ENCODE measurements around the gene SLC1A4.
"Not testable (repeated sequence)": the region's sequence is repeated elsewhere in the genome, so short reads cannot be mapped to it uniquely, and the experiment has no call there.

GRCh38 chr2:65033667-65034066 lies 44.5 kb downstream of the SLC1A4 start:
- TF ChIP-seq CTCF (conservative IDR thresholded peaks at IDR 0.05; ENCODE audit: low read depth, low read length); RAD21 (IDR thresholded peaks at IDR 0.05; ENCODE audit: low read length); SMC3 (IDR thresholded peaks at IDR 0.05; ENCODE audit: low read depth, low read length); POLR2A (IDR thresholded peaks at IDR 0.05; ENCODE audit: low read depth, low read length); USF2 (IDR thresholded peaks at IDR 0.05; ENCODE audit: low read depth, low read length); CEBPB (IDR thresholded peaks at IDR 0.05; ENCODE audit: low read depth, low read length); CHD1 (IDR thresholded peaks at IDR 0.05; ENCODE audit: low read depth, low read length); ELK1 (IDR thresholded peaks at IDR 0.05; ENCODE audit: borderline replicate concordance, low read depth, low read length); FOS (IDR thresholded peaks at IDR 0.05; ENCODE audit: low read depth, low read length); MAFK (IDR thresholded peaks at IDR 0.05; ENCODE audit: low read depth, low read length); MXI1 (IDR thresholded peaks at IDR 0.05; ENCODE audit: borderline replicate concordance, low read depth, low read length); RFX5 (IDR thresholded peaks at IDR 0.05; ENCODE audit: low read depth, low read length); MAZ (IDR thresholded peaks at IDR 0.05; ENCODE audit: borderline replicate concordance, low read depth, low read length); BHLHE40 (IDR thresholded peaks at IDR 0.05; ENCODE audit: low read depth, low read length): not testable (repeated sequence)

All from IMR-90 (cell line).